Dendritic cell treated with granulocyte-macrophage colony-stimulating factor and Interleukin-4, amounts not matched to agents 40 ng/mL and 50 ng/mL, for 4 days (primary cell): ENCODE data around the gene HOXD13.

Source experiments
- H3K27ac Mint-ChIP-seq: one replicate; pipeline ENCODE4 v1.8.0; 2022; ENCODE audit warnings: mild to moderate bottlenecking, mixed read lengths
- H3K27me3 Mint-ChIP-seq: one replicate; pipeline ENCODE4 v1.8.0; 2022; ENCODE audit warnings: mild to moderate bottlenecking, mixed read lengths
- H3K36me3 Mint-ChIP-seq: one replicate; pipeline ENCODE4 v1.8.0; 2022; ENCODE audit warnings: low read depth, mixed read lengths
- H3K4me1 Mint-ChIP-seq: one replicate; pipeline ENCODE4 v1.8.0; 2022; ENCODE audit warnings: low read depth, mixed read lengths
- H3K4me3 Mint-ChIP-seq: one replicate; pipeline ENCODE4 v1.8.0; 2022; ENCODE audit warnings: mild to moderate bottlenecking, moderate library complexity, mixed read lengths
- H3K9me3 Mint-ChIP-seq: one replicate; pipeline ENCODE4 v1.8.0; 2022; ENCODE audit warnings: mixed read lengths
- intact Hi-C: fragments of 100-400 bp; cut with micrococcal nuclease; formaldehyde crosslinking; loops from one replicate; pipeline ENCODE4 v1.15.0; 2022

HOXD13 gene

DNA sequence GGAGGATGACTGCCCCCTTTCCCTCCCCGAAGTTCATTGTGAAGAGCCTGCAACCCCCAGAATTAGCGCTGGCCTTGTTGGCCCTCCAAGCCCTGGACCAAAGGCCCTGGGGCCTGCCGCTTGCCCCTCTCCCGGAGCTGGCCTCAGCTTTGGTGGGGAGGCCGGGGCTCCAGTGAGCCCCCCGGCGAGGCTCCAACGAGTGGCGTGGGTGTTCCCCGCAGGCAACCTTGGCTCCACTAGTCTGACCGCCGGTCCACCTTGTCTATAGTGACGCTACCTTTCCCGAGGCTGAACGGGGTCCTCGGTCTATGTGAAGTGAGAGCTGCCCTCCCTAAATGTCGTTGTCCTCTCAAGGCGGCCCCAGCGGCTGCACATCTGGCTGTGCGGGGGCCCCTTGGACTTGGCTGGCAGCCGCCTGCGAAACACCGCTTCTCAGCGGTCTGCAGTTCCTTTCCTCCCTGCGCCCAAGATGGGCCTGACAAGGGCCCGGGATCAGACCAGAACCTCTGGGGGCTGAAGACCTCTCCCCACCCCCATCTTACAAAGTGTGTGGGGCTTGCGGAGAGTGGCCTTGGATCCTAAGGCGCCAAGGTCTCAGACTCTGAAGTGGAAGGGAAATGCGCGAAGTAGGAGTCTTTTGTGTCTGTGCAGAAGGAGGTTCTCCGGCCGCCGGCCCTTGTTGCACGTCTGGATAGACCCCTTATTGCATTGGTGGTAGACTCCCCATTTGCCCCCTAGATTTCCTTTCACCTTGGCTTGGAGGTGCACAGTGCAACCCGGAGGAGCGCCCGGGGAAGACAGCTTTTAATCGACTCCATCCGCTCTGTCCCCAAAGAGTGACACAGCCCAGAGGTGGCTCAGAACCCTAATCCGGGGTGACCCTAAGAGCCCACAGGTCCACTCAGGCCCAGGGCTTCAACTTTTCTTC, 20.1 kb downstream of the HOXD13 start:
- peaks cover 5% of the 10 kb centered on the region for H3K4me1 Mint-ChIP-seq
- no peaks in the 10 kb centered on the region for H3K9me3 Mint-ChIP-seq
- H3K36me3 Mint-ChIP-seq = no peaks in the 10 kb centered on the region
- H3K27me3 Mint-ChIP-seq = peaks cover 89% of the 10 kb centered on the region
- H3K4me3 Mint-ChIP-seq = no peak overlapping the region
- H3K27ac Mint-ChIP-seq = no peak overlapping the region
- intact Hi-C loops = no loop called here

GRCh38 chr2:176114120-176114929, 21.8 kb downstream of the HOXD13 start:
- intact Hi-C loops = no loop called here
- no peaks in the 10 kb centered on the region for H3K9me3 Mint-ChIP-seq
- peaks cover 14% of the 10 kb centered on the region for H3K4me1 Mint-ChIP-seq
- H3K4me3 Mint-ChIP-seq = no peak overlapping the region
- H3K27me3 Mint-ChIP-seq = peaks cover 94% of the 10 kb centered on the region
- no peaks in the 10 kb centered on the region for H3K36me3 Mint-ChIP-seq
- H3K27ac Mint-ChIP-seq = no peak overlapping the region

DNA sequence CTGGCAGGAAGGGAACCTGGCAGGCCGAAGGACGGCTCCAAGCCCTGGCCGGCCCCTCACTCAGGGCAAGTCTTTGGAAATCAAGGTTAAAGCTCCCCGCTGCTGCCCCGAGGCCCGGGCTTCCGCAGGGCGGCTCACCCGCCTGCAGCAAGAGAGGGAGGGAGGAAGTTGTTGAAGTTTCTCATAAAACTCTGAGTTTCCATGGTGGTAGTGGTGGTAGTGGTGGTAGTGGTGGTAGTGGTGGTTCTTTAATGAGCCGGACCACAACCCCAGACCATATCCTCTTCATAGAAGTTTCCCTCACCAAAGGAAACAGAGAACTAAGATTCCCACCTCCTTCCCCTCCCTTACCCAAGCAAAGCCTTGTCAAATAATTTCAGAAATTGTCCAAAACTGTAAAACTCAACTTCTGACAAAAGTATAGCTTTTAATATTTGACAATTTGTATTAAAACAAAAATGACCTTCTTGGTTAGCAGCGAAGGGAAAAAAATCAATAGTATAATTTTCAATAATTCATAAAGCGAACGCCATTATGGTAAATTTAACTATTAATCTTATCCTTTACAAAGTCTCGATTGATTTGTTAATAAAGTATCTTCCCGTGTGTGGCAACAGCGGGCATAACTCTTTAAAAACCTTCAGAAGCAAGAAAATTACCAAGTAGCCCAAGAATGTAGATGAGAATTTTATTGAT, 22.6 kb downstream of the HOXD13 start:
- peaks cover 14% of the 10 kb centered on the region for H3K4me1 Mint-ChIP-seq
- no peak overlapping the region for H3K4me3 Mint-ChIP-seq
- peaks cover 94% of the 10 kb centered on the region for H3K27me3 Mint-ChIP-seq
- H3K27ac Mint-ChIP-seq = no peak overlapping the region
- intact Hi-C loops = no loop called here
- no peaks in the 10 kb centered on the region for H3K9me3 Mint-ChIP-seq
- no peaks in the 10 kb centered on the region for H3K36me3 Mint-ChIP-seq

GRCh38 chr2:176115883-176116813, 23.6 kb downstream of the HOXD13 start, which contains the start of gene HOXD10:
Gene HOXD10 (plus strand): TSS chr2:176116778. CDS start chr2:176116834, 56 bp downstream.
- H3K9me3 Mint-ChIP-seq = no peaks in the 10 kb centered on the region
- H3K36me3 Mint-ChIP-seq = no peaks in the 10 kb centered on the region
- H3K27me3 Mint-ChIP-seq = peaks cover 96% of the 10 kb centered on the region
- no peak within 1 kb of the TSS for H3K4me3 Mint-ChIP-seq
- intact Hi-C loops = no loop called here
- H3K4me1 Mint-ChIP-seq = peaks cover 12% of the 10 kb centered on the region
- no peak within 1 kb of the TSS for H3K27ac Mint-ChIP-seq

DNA sequence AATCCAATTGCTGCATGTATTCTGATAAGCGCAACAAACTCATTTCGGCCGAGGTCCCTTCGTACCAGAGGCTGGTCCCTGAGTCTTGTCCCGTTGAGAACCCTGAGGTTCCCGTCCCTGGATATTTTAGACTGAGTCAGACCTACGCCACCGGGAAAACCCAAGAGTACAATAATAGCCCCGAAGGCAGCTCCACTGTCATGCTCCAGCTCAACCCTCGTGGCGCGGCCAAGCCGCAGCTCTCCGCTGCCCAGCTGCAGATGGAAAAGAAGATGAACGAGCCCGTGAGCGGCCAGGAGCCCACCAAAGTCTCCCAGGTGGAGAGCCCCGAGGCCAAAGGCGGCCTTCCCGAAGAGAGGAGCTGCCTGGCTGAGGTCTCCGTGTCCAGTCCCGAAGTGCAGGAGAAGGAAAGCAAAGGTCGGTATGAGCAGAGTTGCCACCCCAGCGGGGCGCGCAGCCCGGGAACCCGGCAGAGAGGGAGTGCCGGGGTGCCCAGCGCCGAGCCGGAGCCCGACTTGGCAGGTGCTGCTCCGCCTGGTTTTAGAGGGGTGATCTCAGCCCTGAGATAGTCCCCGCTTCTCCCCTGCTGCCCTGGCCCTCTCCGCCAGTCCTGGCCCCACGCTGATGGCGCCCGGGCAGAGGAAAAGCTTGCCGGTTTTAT, 24.8 kb downstream of the HOXD13 start:
- no peak overlapping the region for H3K27ac Mint-ChIP-seq
- intact Hi-C loops = no loop called here
- H3K36me3 Mint-ChIP-seq = no peaks in the 10 kb centered on the region
- peaks cover 9% of the 10 kb centered on the region for H3K4me1 Mint-ChIP-seq
- H3K4me3 Mint-ChIP-seq = no peak overlapping the region
- peaks cover 94% of the 10 kb centered on the region for H3K27me3 Mint-ChIP-seq
- H3K9me3 Mint-ChIP-seq = no peaks in the 10 kb centered on the region

DNA sequence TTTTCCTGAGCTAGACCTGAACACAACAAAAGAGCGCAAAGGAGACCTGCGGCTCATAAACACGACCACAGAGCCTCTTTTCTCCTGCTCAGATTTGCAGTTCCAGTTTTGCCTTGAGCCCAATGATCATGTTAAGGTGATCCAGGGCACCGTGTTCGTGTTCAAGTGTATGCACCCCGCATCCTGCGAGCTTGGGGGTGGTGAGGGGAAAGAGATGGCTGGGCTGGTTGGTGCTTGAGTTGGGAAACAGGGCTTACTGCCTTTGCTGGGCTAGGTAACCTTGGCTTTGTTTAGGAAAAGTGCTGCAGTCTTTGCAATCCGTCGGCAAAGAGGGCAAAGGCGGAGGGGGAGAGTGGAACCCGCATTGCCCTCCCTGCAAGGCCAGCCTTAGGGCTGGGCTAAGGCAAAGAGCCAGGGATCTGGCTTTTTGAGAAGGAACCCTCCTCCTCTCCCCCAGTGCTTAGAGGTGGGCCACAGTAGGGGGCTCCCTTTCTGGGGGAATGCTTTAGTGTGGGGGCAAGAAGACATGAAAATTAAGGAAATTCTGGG, 25.4 kb downstream of the HOXD13 start:
- no peaks in the 10 kb centered on the region for H3K9me3 Mint-ChIP-seq
- H3K27me3 Mint-ChIP-seq = peaks cover 94% of the 10 kb centered on the region
- H3K4me3 Mint-ChIP-seq = no peak overlapping the region
- H3K27ac Mint-ChIP-seq = no peak overlapping the region
- intact Hi-C loops = no loop called here
- H3K4me1 Mint-ChIP-seq = peaks cover 14% of the 10 kb centered on the region
- H3K36me3 Mint-ChIP-seq = no peaks in the 10 kb centered on the region

- Mint-ChIP-seq H3K27ac (no peak overlapping the region), H3K27me3 (peaks cover 94% of the 10 kb centered on the region), H3K4me3 (peak overlapping the region; percentile 54), H3K4me1 (peaks cover 17% of the 10 kb centered on the region), H3K9me3 (no peaks in the 10 kb centered on the region), H3K36me3 (no peaks in the 10 kb centered on the region)
- intact Hi-C loops = no loop called here
Measured at GRCh38 chr2:176118601-176119339, 26.2 kb downstream of the HOXD13 start.

DNA sequence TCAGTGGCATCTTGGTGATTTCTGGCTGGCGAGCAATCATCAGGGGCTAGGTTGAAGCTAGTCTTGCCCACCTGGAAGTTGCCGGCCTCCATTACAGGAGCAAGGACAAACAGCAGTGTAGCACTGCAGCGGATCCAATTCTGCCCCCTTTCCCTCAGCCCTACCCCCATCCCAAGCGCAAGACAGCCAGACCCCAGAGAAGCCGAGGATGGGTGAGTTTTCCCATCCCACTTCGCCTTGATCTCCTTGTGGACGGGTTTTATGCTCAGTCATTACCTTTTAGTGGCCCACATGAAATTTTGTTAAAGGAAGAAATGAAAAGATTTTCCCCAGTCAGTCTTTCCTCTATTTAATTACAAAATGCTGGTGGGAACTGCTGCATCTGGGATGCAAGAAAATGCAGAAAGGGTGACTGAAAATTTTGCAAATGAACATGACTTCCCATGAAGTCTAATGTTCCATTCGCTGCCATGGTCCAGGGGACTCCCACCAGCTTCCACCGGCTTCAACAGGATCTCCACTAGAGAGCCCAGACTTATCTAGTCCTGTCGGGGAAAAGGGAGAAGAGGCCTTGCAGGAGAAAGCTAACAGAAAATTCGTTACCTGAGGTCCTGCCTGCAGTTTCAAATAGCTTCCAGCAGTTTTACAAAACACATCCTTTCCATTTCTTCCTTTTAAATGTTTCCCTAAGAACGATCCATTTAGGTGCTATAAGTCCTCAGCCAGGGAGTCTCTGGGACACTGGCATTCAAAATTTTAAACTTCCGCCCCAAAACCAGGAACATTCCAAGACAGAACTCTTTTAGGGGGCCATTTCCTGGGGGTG, 28.1 kb downstream of the HOXD13 start:
- no peak overlapping the region for H3K4me3 Mint-ChIP-seq
- peaks cover 30% of the 10 kb centered on the region for H3K4me1 Mint-ChIP-seq
- no peaks in the 10 kb centered on the region for H3K36me3 Mint-ChIP-seq
- intact Hi-C loops = no loop called here
- no peak overlapping the region for H3K27ac Mint-ChIP-seq
- H3K27me3 Mint-ChIP-seq = peaks cover 96% of the 10 kb centered on the region
- no peaks in the 10 kb centered on the region for H3K9me3 Mint-ChIP-seq

DNA sequence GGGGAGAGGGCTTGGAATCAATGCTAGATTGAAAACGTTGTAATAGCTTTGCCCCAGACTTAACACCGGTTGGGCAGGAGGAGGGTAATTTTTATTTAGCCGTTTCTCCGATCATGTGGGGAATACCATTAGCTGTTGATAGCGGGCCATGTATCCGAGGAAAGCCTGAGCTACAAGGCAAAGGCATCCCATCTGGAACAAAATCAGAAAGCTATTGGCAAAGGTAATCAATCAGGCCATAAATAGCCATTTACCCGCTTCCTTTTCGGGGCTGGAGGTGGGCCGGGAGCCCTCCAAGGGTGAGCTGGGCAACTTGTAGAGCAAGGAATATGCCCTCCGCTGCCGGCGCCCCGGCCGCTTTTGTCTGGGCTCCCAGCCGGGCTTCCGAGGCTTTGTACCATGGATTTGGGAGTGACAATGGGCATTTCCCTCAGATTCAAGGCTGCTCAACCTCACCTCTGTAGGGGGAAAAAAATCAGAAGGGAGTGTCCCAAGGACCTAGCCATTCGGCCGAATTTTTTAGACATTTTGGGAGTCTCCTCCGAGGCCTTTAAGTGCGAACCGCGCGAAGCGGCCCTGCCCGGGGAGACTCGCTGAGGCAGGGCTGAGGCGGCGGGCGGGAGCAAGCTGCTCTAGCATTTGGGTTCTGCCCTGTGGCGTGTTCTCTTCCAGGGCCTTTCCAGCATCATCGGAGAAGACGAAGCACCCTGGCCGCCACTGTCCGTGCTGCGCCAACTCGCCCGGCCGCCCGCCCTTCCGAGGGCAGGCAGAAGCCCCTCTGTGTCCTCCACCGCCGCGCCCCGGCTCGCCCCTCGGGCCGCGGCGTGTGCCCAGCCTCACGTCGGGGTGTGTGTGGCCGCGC, 28.9 kb downstream of the HOXD13 start:
- intact Hi-C loops = no loop called here
- Mint-ChIP-seq H3K36me3 (no peaks in the 10 kb centered on the region), H3K27me3 (peaks cover 96% of the 10 kb centered on the region), H3K9me3 (no peaks in the 10 kb centered on the region), H3K4me3 (no peak overlapping the region), H3K27ac (no peak overlapping the region), H3K4me1 (peaks cover 30% of the 10 kb centered on the region)

DNA sequence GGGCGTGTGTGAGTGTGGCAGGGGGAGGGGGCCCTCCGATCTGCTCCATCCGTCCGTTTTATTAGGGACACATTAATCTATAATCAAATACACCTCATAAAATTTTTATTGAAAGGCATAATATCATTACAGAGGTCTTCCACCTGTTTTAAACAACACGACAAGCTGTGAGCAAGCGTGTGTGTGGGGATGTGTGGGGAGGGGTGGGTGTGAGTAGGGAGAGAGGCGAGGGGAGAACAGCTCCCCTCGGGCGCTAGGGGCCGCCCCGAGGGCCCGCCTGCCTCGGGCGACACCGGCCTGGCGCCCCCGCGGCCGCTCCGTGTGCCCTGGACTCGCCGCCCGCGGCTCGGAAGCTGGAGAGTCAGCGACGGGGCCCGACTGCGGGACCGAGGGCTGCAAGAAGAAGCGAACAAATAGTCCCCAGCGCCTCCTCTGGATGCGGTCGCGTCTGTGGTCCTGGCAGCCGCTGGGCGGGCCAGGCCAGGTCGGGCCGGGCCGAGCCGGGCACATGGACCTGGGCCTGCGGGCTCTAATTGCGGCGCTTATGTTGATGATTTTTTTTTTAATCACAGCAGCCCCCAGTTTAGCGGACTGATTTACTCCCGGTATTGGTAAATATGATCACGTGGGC, 29.6 kb downstream of the HOXD13 start:
- peaks cover 30% of the 10 kb centered on the region for H3K4me1 Mint-ChIP-seq
- no peaks in the 10 kb centered on the region for H3K36me3 Mint-ChIP-seq
- H3K4me3 Mint-ChIP-seq = peak overlapping the region; percentile 59
- intact Hi-C loops = no loop called here
- no peak overlapping the region for H3K27ac Mint-ChIP-seq
- H3K9me3 Mint-ChIP-seq = no peaks in the 10 kb centered on the region
- H3K27me3 Mint-ChIP-seq = peaks cover 94% of the 10 kb centered on the region
